Transverse colon (tissue), 4 donors: Measurements from ENCODE around the gene ZNF365. TPM values are rescaled to one million over a fixed set of nuclear protein-coding genes. Genes with fewer than 3 reads are reported as not detected.
"Not testable (repeated sequence)": the region's sequence is repeated elsewhere in the genome, so short reads cannot be mapped to it uniquely, and the experiment has no call there.

Experiments
- DNase-seq: peaks from one replicate; pipeline ENCODE4 v3.0.0-alpha.2; 2019
- H3K27ac ChIP-seq, 4 donors: fragments of 200-600 bp; sonication (generic); 2 replicates each; pipeline ENCODE4 v1.5.1; 2016 to 2018; ENCODE audit warnings: inconsistent platforms in 4 of 4
- H3K27me3 ChIP-seq: fragments of 200-600 bp; sonication (generic); 2 replicates; pipeline ENCODE4 v1.5.1; 2017; ENCODE audit warnings: inconsistent platforms
- H3K36me3 ChIP-seq, 4 donors: fragments of 200-600 bp; sonication (generic); 2 replicates each; pipeline ENCODE4 v1.5.1; 2017 to 2019; ENCODE audit warnings: inconsistent platforms in 4 of 4
- H3K4me1 ChIP-seq, 4 donors: fragments of 200-600 bp; sonication (generic); 2 replicates each; pipeline ENCODE4 v1.5.1; 2017 to 2020; ENCODE audit warnings: inconsistent platforms in 4 of 4
- H3K4me3 ChIP-seq, 4 donors: fragments of 200-600 bp; sonication (generic); 1 replicate in 1 of 4; 2 replicates in 3 of 4; pipeline versions ENCODE4 v1.5.1 to v1.6.1; 2017 to 2019; ENCODE audit warnings: inconsistent platforms in 4 of 4
- H3K9me3 ChIP-seq, 2 donors: fragments of 200-600 bp; sonication (generic); 2 replicates each; pipeline ENCODE4 v1.5.1; 2017 to 2019; ENCODE audit warnings: inconsistent platforms in 2 of 2
- EP300 ChIP-seq: sonication (generic); formaldehyde crosslinking; IDR thresholded peaks from one replicate; pipeline ENCODE4 v1.6.1; 2017; ENCODE audit warnings: antibody characterized with exemption, low read depth
- POLR2A ChIP-seq: fragments of 450-650 bp; IDR thresholded peaks from one replicate; pipeline ENCODE4 v1.6.1; 2016; ENCODE audit warnings: antibody characterized with exemption, mild to moderate bottlenecking, moderate library complexity
- POLR2AphosphoS5 ChIP-seq, 3 donors: sonication (generic); formaldehyde crosslinking; IDR thresholded peaks; one replicate each; pipeline ENCODE4 v1.6.1; 2016; ENCODE audit warnings: antibody characterized with exemption in 3 of 3
- WGBS, 2 donors: methylation state at CpG; one replicate each; pipeline ENCODE4 v1.1.5; 2018; ENCODE audit warnings: low coverage in 1 of 2; 5-methylcytosine and 5-hydroxymethylcytosine counted together
- in situ Hi-C, 4 donors: fragments of 200-750 bp; cut with MboI; loops; one replicate each; pipeline versions ENCODE4 v1.15.0 to v1.15.1; 2017; ENCODE audit warnings: low sequenced_read_pairs in 3 of 4, low pct_ligation_motif_present in 1 of 4, low pct_unique_long_range_greater_than_20kb in 1 of 4
- intact Hi-C: fragments of 100-400 bp; cut with DNase I; formaldehyde crosslinking; loops from one replicate; pipeline ENCODE4 v1.15.1; 2023; ENCODE audit warnings: low total_unique reads
- total RNA-seq, 4 donors: library from RNA; depleted of rRNA; stranded (reverse); fragments of >200 nt; gene quantifications; one replicate each; pipeline ENCODE4 v1.1.0, GENCODE V29; 2016
- TF ChIP-seq, protein P1 (sequence below), 5 experiments: fragments of 200-600 bp in 3 of 5; fragments of 450-650 bp in 2 of 5; sonication (generic) in 3 of 5; IDR thresholded peaks; 1 replicate in 2 of 5; 2 replicates in 3 of 5; pipeline ENCODE4 v1.5.1; 2016 to 2017; ENCODE audit warnings: antibody characterized with exemption in 5 of 5, inconsistent platforms in 3 of 5, mild to moderate bottlenecking in 2 of 5, moderate library complexity in 1 of 5

The ZNF365 gene
- total RNA-seq, 4 donors from 2014 or later: not detected

- intact Hi-C loops: loop anchor here (5.0 kb wide), 1 partner anchor 165 kb away; no protein-coding TSS in a partner anchor
- Histone ChIP-seq H3K36me3 (no peaks in the 10 kb centered on the region), H3K4me1 (no peaks in the 10 kb centered on the region), H3K27ac (no peak overlapping the region), H3K27me3 (no peaks in the 10 kb centered on the region), H3K9me3 (peaks cover 0 to 4% of the 10 kb centered on the region in 2 donors), H3K4me3 (no peak overlapping the region)
- no peak for DNase-seq
- TF ChIP-seq POLR2AphosphoS5 (IDR thresholded peaks at IDR 0.05) (no peak), EP300 (no peak), POLR2A (no peak)
- TF ChIP-seq, protein P1, sequence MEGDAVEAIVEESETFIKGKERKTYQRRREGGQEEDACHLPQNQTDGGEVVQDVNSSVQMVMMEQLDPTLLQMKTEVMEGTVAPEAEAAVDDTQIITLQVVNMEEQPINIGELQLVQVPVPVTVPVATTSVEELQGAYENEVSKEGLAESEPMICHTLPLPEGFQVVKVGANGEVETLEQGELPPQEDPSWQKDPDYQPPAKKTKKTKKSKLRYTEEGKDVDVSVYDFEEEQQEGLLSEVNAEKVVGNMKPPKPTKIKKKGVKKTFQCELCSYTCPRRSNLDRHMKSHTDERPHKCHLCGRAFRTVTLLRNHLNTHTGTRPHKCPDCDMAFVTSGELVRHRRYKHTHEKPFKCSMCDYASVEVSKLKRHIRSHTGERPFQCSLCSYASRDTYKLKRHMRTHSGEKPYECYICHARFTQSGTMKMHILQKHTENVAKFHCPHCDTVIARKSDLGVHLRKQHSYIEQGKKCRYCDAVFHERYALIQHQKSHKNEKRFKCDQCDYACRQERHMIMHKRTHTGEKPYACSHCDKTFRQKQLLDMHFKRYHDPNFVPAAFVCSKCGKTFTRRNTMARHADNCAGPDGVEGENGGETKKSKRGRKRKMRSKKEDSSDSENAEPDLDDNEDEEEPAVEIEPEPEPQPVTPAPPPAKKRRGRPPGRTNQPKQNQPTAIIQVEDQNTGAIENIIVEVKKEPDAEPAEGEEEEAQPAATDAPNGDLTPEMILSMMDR (IDR thresholded peaks at IDR 0.05): no peak
- in situ Hi-C loops: no loop called here
Observed at GRCh38 chr10:62352356-62352970, 21.7 kb upstream of the ZNF365 start.

GRCh38 chr10:62354916-62355315 is 19.3 kb upstream of the ZNF365 start:
- WGBS, 2 donors: 26 to 77% methylated on average over 2 of the region's 2 CpGs
- Histone ChIP-seq H3K4me3 (no peak overlapping the region), H3K27ac (no peak overlapping the region), H3K9me3 (no peaks in the 10 kb centered on the region), H3K4me1 (no peaks in the 10 kb centered on the region), H3K36me3 (no peaks in the 10 kb centered on the region), H3K27me3 (no peaks in the 10 kb centered on the region)
- in situ Hi-C loops: no loop called here
- no peak for DNase-seq
- intact Hi-C loops: loop anchor here (5.0 kb wide), 1 partner anchor 162 kb away; no protein-coding TSS in a partner anchor
- TF ChIP-seq POLR2A: no peak

- WGBS, 2 donors: 94% methylated on average over 2 of the region's 2 CpGs; no CpG with 5 or more reads in 1 of the 2 donors
- Histone ChIP-seq H3K4me3 (no peak overlapping the region), H3K9me3 (no peaks in the 10 kb centered on the region), H3K27ac (no peak overlapping the region), H3K4me1 (no peaks in the 10 kb centered on the region), H3K36me3 (no peaks in the 10 kb centered on the region), H3K27me3 (no peaks in the 10 kb centered on the region)
- no peak for DNase-seq
- in situ Hi-C loops: no loop called here
- TF ChIP-seq, protein P1 (IDR thresholded peaks at IDR 0.05): no peak
- TF ChIP-seq EP300: no peak
- TF ChIP-seq POLR2A: no peak
- TF ChIP-seq POLR2AphosphoS5 (IDR thresholded peaks at IDR 0.05): no peak
- intact Hi-C loops: no loop called here
Observed at GRCh38 chr10:62356447-62356846, 17.7 kb upstream of the ZNF365 start.

DNA sequence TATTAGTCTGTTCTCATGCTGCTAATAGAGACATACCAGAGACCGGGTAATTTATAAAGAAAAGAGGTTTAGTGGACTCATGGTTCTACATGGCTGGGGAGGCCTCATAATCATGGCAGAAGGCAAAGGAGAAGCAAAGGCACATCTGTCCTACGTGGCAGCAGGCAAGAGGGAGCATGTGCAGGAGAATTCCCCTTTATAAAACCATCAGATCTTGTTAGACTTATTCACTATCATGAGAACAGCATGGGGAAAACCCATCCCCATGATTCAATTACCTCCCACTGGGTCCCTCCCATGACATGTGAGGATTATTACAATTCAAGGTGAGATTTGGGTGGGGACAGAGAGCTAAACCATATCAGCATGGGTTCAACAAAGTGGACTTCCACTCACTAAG is 16.0 kb upstream of the ZNF365 start:
- intact Hi-C loops, H3K36me3 ChIP-seq: not testable (repeated sequence)
- 70 to 100% methylated on average over 1 to 2 of the region's 2 CpGs for WGBS, 2 donors

GRCh38 chr10:62373639-62373994 is 552 bp upstream of the ZNF365 start:
- H3K4me3 ChIP-seq: peak overlapping the region in 2 of 4 donors; percentile 40 to 48

More for the DNA sequence above, 16.0 kb upstream of the ZNF365 start:
- H3K9me3 ChIP-seq, H3K27ac ChIP-seq, in situ Hi-C loops, H3K4me1 ChIP-seq, H3K27me3 ChIP-seq, DNase-seq, H3K4me3 ChIP-seq: not testable (repeated sequence)

More at GRCh38 chr10:62373639-62373994, 552 bp upstream of the ZNF365 start:
- Histone ChIP-seq H3K27me3 (peaks cover 42% of the 10 kb centered on the region), H3K27ac (no peak overlapping the region), H3K4me1 (peaks cover 0 to 9% (median 1%) of the 10 kb centered on the region in 4 donors), H3K9me3 (no peaks in the 10 kb centered on the region), H3K36me3 (no peaks in the 10 kb centered on the region)
- no peak for DNase-seq
- TF ChIP-seq, protein P1 (IDR thresholded peaks at IDR 0.05): no peak
- TF ChIP-seq POLR2A (no peak), EP300 (no peak), POLR2AphosphoS5 (IDR thresholded peaks at IDR 0.05) (no peak)
- 43 to 61% methylated on average over 4 to 8 of the region's 8 CpGs for WGBS, 2 donors
- intact Hi-C loops: no loop called here
- in situ Hi-C loops: no loop called here
